Forelimb muscle (tissue), 1 donor: ENCODE results near the gene ZNF213. TPM values are rescaled to one million over a fixed set of nuclear protein-coding genes. Genes with fewer than 3 reads are reported as not detected.
"Not testable (repeated sequence)": the region's sequence is repeated elsewhere in the genome, so short reads cannot be mapped to it uniquely, and the experiment has no call there.

Source experiments
- DNase-seq: peaks from one replicate; pipeline ENCODE4 v3.0.0-alpha.2; 2013; ENCODE audit warnings: low read depth
- polyA plus RNA-seq: library from polyadenylated mRNA; unstranded; fragments of 120-200 nt; gene quantifications from one replicate; pipeline ENCODE4 v1.2.1, GENCODE V29; 2013; ENCODE audit not compliant: insufficient read length

Gene ZNF213
- polyA plus RNA-seq, 1 donor = 12.3 TPM

- DNase-seq = no peak
Observed at GRCh38 chr16:3170440-3171180, 35.8 kb downstream of the ZNF213 start.

GRCh38 chr16:3171181-3171854 is 36.5 kb downstream of the ZNF213 start:
- DNase-seq = no peak

DNA sequence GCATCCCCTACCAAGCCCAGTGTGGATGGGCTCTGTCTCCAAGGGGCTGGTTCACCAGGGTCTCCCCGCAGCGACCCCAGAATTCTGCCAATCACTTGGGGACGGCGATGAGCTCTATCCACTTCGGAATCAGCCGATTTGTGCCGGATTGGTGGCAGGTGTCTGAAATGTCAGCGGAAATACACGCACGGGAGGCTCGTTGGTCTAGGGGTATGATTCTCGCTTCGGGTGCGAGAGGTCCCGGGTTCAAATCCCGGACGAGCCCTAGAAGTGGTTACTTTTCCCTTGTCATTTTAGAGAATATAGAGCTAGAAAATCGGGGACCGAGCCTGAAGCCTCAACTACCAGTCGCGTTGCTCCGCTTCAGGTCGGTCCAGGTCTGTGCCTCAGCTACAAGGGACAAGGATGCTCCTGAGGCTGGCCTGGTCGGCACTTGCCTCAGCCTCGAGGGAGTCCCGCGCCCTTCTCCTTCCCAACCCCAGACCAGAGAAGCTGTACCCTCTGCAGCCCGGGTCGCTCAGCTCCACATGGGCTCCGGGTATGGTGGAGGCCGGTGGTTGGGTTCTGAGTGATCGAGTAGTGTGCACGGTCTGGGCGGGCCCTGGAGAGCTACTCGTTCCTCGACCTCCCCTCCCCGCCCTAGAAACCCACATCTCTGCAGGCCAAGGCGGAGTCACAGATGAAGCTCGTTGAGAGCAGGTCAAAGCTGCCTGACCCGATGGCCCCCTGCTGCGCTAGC is 37.2 kb downstream of the ZNF213 start:
- no peak for DNase-seq

DNA sequence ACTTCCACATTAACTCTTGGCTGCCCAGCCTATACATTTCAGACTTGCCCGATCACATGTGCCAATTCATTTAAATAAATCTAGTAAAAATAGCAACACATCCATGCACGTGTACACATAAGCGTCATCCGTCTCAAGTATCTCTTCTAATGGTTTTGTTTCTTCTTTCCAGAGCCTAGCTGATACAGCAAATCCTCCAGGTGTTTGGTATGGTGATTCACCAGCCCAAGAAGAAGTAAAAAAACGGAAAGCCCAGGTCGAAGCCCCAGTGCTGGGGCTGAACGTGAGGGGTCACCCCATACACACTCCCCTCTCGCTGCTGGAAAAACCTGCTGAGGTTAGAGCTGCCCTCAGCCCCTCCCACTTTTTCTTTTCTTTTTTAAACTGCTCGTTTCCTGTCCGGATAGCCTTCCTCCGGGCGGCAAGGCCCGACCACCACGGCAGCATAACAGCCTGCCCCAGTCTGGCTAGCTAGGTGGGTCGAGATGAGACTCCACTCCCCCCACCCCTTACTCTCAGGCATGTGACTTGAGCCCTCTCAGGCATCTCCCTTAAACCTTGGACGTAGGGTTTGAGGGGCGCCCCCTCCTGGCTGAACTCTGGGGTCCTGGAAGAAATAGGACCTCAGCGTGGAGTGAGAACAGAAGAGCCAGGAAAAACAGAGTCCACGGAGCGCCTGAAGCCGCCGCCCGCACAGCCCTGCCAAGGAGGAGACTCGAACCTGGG is 39.2 kb downstream of the ZNF213 start:
- no peak for DNase-seq

GRCh38 chr16:3174618-3175148 is 39.9 kb downstream of the ZNF213 start:
- DNase-seq = no peak

GRCh38 chr16:3175157-3176093 is 40.6 kb downstream of the ZNF213 start:
- DNase-seq = no peak

GRCh38 chr16:3179651-3180050 is 44.8 kb downstream of the ZNF213 start:
- no peak for DNase-seq

GRCh38 chr16:3180445-3180878 is 45.6 kb downstream of the ZNF213 start:
- no peak for DNase-seq

DNA sequence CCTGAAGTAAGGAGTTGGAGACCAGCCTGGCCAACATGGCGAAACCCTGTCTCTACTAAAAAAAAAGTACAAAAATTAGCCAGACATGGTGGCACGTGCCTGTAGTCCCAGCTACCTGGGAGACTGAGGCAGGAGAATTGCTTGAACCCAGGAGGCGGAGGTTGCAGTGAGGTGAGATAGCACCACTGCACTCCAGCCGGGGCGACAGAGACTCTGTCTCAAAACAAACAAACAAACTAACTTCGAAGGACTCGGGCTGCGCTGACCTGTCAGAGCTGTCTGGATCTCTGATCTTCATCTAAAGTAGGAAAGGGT is 47.4 kb downstream of the ZNF213 start:
- DNase-seq = not testable (repeated sequence)

GRCh38 chr16:3182608-3183444 is 48.0 kb downstream of the ZNF213 start:
- no peak for DNase-seq

DNA sequence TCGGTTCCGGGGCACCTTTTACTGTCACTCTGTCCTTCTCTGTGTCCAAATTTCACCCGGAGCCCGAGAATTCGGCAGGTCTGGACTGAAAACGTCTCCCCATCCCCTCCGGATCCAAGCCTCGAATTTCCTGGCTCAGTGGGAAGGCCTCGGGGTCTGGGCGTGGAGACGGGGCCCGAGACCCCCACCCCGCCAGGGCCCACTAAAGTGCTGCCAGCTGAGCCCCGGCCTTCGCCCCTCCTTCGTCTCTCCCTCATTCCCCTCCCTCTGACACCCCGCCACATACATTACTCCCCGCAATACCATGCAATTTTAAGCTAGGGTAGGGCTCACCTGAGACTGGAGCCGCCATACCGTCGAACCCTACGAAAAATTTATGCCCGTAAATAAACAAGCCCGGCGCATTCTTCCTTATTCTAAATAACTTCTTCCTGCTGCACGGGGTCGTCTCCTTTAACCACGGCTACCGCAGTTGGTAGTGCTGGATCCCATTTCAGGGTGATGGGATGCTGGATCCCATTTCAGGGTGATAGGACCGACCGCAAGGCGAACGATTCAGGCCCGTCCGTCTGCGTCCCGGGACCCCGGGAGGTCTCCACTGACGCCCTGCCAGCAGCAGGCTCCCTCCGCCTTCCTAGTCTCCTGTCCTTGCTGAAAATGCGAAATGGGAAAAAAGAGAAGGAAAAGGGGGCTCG is 48.8 kb downstream of the ZNF213 start:
- DNase-seq = no peak

- no peak for DNase-seq
Observed at GRCh38 chr16:3186946-3187690, 52.3 kb downstream of the ZNF213 start.

DNA sequence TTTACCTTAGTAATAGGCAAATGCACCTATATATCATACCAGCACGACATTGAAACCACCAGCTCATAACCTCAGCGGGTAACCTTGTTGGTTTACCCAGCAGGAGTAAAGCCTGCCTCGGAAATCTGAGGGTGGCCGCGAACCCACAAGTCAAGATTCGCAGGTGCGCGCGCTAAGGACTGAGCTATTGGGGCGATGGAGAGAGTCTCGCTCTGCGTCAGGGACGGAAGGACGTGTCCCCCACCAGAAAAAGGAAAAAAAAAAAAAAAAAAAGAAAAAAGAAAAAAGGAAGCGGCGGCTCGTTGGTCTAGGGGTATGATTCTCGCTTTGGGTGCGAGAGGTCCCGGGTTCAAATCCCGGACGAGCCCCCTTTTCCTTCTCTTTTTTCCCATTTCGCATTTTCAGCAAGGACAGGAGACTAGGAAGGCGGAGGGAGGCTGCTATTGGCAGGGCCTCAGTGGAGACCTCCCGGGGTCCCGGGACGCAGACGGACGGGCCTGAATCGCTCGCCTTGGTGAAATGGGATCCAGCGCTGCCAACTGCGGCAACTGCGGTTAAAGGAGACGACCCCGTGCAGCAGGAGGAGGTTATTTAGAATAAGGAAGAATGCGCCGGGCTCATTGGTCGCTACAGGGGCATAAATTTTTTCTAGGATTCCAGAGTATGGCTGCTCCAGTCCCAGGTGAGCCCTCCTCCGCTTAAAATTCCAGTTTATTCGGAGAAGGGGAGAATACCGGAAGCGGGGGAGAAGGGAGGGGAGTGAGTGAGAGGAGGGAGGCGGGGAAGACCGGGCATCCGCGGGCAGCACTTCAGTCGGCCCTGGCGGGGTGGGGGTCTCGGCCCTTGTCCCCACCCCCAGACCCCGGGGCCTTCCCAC is 53.2 kb downstream of the ZNF213 start, which contains the start of gene OR1F1:
Gene OR1F1, plus strand, starts transcription at position 407 of the 877 bp plus-strand sequence.
- no peak for DNase-seq

GRCh38 chr16:3188675-3188924 is 53.8 kb downstream of the ZNF213 start:
- no peak for DNase-seq

DNA sequence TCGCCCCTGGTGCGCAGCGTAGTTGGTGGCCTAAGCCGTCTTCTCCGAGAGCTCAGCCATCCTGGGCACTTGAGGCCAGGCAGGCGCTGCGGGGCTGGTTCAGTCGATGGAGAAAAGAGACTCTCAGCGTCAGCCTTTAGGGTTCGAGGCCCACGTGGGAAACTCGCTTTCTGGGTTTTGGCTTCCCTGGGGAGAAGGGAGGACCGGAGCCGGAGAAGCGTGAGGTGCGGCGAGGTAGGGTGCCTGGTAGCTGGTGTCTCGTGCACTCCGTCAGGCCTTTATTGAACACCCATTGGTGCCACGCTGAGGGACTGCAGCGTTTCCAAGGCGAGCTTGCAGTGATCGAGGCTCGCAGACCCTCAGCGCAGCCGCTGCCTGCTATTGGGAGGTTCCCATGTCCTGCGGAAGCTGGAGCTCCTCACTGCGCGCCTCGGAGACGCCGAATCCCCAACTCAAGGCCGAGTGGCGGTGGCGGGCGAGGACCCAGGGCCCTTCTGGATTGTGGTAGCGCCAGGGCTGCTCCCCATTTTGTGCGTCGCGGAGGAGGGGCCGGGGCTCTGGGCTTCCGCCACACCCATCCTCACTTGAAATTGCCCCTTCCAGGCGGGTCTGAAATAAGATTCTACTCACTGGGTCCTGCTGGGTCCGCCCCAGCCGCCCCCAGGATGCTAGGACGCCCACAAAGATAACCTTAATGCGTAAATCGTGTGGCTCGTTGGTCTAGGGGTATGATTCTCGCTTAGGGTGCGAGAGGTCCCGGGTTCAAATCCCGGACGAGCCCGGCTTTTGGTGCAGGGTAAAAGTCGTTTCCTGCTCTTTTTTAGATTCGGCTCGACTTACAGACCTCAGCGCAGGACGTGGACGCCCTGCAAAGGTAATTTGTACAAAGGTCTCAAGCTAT is 54.3 kb downstream of the ZNF213 start:
- DNase-seq = no peak

DNA sequence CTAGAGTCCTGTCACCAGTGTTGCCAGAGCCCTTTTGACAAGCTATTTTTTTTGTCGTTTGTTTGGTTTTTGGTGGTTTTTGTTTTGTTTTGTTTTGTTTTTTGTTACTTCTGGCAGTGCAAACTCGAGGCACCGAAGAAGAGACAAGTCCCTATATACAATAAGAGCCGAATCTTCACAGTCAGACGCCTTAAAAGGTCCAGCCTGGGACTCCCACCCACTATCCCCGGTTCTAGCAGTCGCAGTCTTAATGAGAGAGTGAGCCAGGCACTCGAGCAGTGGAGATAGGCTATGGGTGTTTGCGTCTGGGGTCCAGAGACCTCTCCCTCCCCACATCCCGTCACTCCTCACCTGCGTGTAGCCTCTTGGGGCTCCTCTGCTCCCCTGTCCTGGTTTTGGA is 55.0 kb downstream of the ZNF213 start:
- no peak for DNase-seq

GRCh38 chr16:3190949-3191353 is 56.1 kb downstream of the ZNF213 start:
- DNase-seq = no peak
